SU-DHL-6 (cell line): ENCODE measurements around the gene EEFSEC.

Source experiments
- H2AFZ ChIP-seq: fragments of 200-600 bp; sonication (generic); 2 replicates; pipeline ENCODE4 v1.6.1; 2014; ENCODE audit warnings: low read depth, mild to moderate bottlenecking, moderate library complexity, mixed read lengths, antibody characterized with exemption, low read length; ENCODE audit not compliant: severe bottlenecking
- H3F3A ChIP-seq: fragments of 200-600 bp; shearing (Covaris generic); 2 replicates; pipeline ENCODE4 v1.6.0; 2016; ENCODE audit warnings: antibody characterized with exemption, mild to moderate bottlenecking; ENCODE audit not compliant: insufficient read depth
- H3K27ac ChIP-seq: fragments of 200-600 bp; sonication (generic); 2 replicates; pipeline ENCODE4 v1.5.1; 2016; ENCODE audit warnings: low read depth, mild to moderate bottlenecking, low read length, moderate library complexity, mixed read lengths
- H3K27me3 ChIP-seq: fragments of 200-600 bp; sonication (generic), shearing (Covaris generic); 2 replicates; pipeline ENCODE4 v1.6.0; 2014; ENCODE audit warnings: mild to moderate bottlenecking, low read length
- H3K36me3 ChIP-seq: fragments of 200-600 bp; sonication (generic); 2 replicates; pipeline ENCODE4 v1.6.1; 2014; ENCODE audit warnings: mild to moderate bottlenecking, low read length, mixed read lengths
- H3K4me2 ChIP-seq: fragments of 300-600, 200-600 bp; shearing (Covaris generic), sonication (generic); 2 replicates; pipeline ENCODE4 v1.6.0; 2014; ENCODE audit warnings: low read length, low read depth, mild to moderate bottlenecking; ENCODE audit not compliant: poor library complexity, severe bottlenecking
- H3K4me3 ChIP-seq: fragments of 200-600 bp; sonication (generic); 2 replicates; pipeline ENCODE4 v1.5.1; 2014; ENCODE audit warnings: antibody characterized with exemption, low read length, mild to moderate bottlenecking, mixed read lengths; ENCODE audit not compliant: insufficient read depth, poor library complexity, severe bottlenecking
- H3K79me2 ChIP-seq: fragments of 200-600 bp; sonication (generic); 2 replicates; pipeline ENCODE4 v1.6.1; 2014; ENCODE audit warnings: mild to moderate bottlenecking, low read length, moderate library complexity; ENCODE audit not compliant: insufficient read depth
- H3K9ac ChIP-seq: fragments of 200-600 bp; sonication (generic); 2 replicates; pipeline ENCODE4 v1.7.0; 2014; ENCODE audit warnings: mild to moderate bottlenecking, low read length
- H3K9me2 ChIP-seq: fragments of 200-600 bp; sonication (generic); replicated peaks from 2 replicates; pipeline ENCODE4 v1.6.1; 2014; ENCODE audit warnings: low read length; ENCODE audit not compliant: insufficient read depth
- H3K9me3 ChIP-seq: fragments of 200-600 bp; sonication (generic); 2 replicates; pipeline ENCODE4 v1.6.1; 2014; ENCODE audit warnings: low read length, mixed read lengths; ENCODE audit not compliant: insufficient read depth
- H4K20me1 ChIP-seq: fragments of 200-600 bp; sonication (generic); 2 replicates; pipeline ENCODE4 v1.6.1; 2014; ENCODE audit warnings: low read depth, mild to moderate bottlenecking, antibody characterized with exemption, low read length, moderate library complexity, mixed read lengths
- CTCF ChIP-seq: fragments of 200-600 bp; sonication (generic); IDR thresholded peaks from one replicate; pipeline ENCODE4 v1.5.1; 2017; ENCODE audit warnings: antibody characterized with exemption, mild to moderate bottlenecking, low read length, moderate library complexity; ENCODE audit not compliant: insufficient read depth, poor library complexity, severe bottlenecking
- EZH2phosphoT487 ChIP-seq: fragments of 200-600 bp; sonication (generic), shearing (Covaris generic); conservative IDR thresholded peaks from 2 replicates; pipeline ENCODE4 v1.6.1; 2018; ENCODE audit warnings: mild to moderate bottlenecking, antibody characterized with exemption, low read length, moderate library complexity, mixed read lengths

EEFSEC gene

GRCh38 chr3:128153156-128154041 is at the start of gene EEFSEC:
TSS of gene EEFSEC (plus strand) at chr3:128153481. CDS start at chr3:128153508, 27 bp downstream.
- H3K36me3 ChIP-seq: no peaks in the 10 kb centered on the region; the same call in 1 of the 2 replicates
- no peaks in the 10 kb centered on the region for H3K27me3 ChIP-seq
- no peaks in the 10 kb centered on the region for H4K20me1 ChIP-seq
- H3K9ac ChIP-seq: peak within 1 kb of the TSS; percentile 94
- H3K79me2 ChIP-seq: peaks cover 27% of the 10 kb centered on the region
- peak within 1 kb of the TSS; percentile 84 for H3K4me3 ChIP-seq
- H3F3A ChIP-seq: peaks cover 8% of the 10 kb centered on the region
- peak within 1 kb of the TSS; percentile 82 for H3K4me2 ChIP-seq
- H2AFZ ChIP-seq: peak within 1 kb of the TSS; percentile 99
- TF ChIP-seq CTCF (no peak), EZH2phosphoT487 (no peak)
- H3K9me3 ChIP-seq: no peaks in the 10 kb centered on the region
- no peaks in the 10 kb centered on the region for H3K9me2 ChIP-seq
- H3K27ac ChIP-seq: peak within 1 kb of the TSS; percentile 57

GRCh38 chr3:128107834-128108233 is 45.4 kb upstream of the EEFSEC start:
- H3F3A ChIP-seq: no peaks in the 10 kb centered on the region
- no peaks in the 10 kb centered on the region for H3K27me3 ChIP-seq
- H3K4me3 ChIP-seq: no peak overlapping the region
- H3K36me3 ChIP-seq: peaks cover 14% of the 10 kb centered on the region; the same call in 1 of the 2 replicates
- H2AFZ ChIP-seq: no peak overlapping the region
- peaks cover 14% of the 10 kb centered on the region for H3K79me2 ChIP-seq
- H3K9ac ChIP-seq: no peak overlapping the region
- no peak for TF ChIP-seq CTCF
- TF ChIP-seq EZH2phosphoT487: no peak
- H3K4me2 ChIP-seq: no peak overlapping the region
- H3K27ac ChIP-seq: no peak overlapping the region
- H4K20me1 ChIP-seq: no peaks in the 10 kb centered on the region
- H3K9me3 ChIP-seq: no peaks in the 10 kb centered on the region
- no peaks in the 10 kb centered on the region for H3K9me2 ChIP-seq

GRCh38 chr3:128111147-128111546 is 42.1 kb upstream of the EEFSEC start:
- Histone ChIP-seq H3K27me3 (no peaks in the 10 kb centered on the region), H2AFZ (no peak overlapping the region), H3K36me3 (peaks cover 19% of the 10 kb centered on the region), H3K4me3 (no peak overlapping the region), H3F3A (no peaks in the 10 kb centered on the region), H3K79me2 (peaks cover 35% of the 10 kb centered on the region), H3K4me2 (no peak overlapping the region), H3K27ac (no peak overlapping the region), H3K9ac (no peak overlapping the region), H4K20me1 (no peaks in the 10 kb centered on the region), H3K9me3 (no peaks in the 10 kb centered on the region), H3K9me2 (no peaks in the 10 kb centered on the region)
- no peak for TF ChIP-seq CTCF
- no peak for TF ChIP-seq EZH2phosphoT487
